Stimulated activated CD8-positive, alpha-beta memory T cell treated with anti-CD3 and anti-CD28 coated beads, Interleukin-15, amount 100 ng/mL, for 48 hours (primary cell): ENCODE data around the gene TTC33.
"Not testable (repeated sequence)": the region's sequence is repeated elsewhere in the genome, so short reads cannot be mapped to it uniquely, and the experiment has no call there.

ENCODE experiments used
- DNase-seq, 2 donors: peaks; one replicate each; pipeline ENCODE4 v3.0.0-alpha.2; 2020; ENCODE audit warnings: low read depth in 2 of 2

TTC33 gene

DNA sequence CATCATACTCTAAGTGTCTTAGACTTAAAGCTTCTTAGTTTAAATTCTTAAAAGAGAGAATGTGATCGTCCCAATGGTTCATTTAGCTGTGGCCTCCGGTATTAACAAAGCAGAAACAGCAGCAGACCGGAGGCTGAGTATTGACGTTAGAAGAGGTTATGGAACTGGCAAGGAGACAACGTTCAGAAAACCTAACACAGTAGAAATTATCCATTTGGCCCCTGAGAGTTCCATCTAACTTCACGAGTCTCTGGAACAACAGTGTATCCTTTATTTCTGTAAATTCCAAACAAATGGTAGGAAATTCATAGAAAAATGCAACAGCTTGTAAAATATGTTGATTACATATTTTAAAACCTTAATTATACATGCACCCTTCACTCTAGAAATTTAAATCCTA, 183.4 kb downstream of the TTC33 start:
- no peak for DNase-seq

GRCh38 chr5:40571729-40572128, 184.0 kb downstream of the TTC33 start:
- DNase-seq, result no peak

DNA sequence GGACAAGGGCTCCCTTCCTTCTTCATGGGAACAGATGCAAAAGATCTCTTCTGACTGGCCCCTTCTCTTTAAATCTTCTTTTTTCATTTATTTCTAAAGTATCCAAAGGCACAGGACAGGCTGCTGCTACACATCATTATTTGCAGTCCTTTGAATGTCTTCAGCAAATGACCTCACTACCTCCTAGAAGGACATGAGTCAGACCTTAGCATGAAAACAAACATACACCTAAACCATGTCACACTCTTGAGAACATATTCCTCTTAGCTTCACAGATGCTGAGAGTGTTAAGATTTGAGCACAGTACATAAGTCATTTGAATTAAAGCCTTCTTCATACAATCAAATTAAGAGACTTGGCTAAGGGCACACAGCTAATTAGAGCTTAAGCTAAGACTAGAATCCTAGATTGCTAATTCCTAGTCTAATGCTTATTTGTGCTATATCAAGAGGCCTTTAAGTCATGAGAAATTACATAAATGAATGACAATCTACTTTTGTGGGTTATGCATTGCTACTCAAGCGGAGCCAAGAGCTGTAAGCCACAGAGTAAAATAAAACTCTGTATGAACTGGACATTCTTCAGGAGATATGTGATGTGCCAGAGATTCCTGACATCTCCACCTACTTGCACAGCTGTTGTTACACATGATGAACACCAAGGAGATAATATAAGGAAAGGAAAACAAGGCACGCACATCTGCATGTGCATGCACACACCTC, 185.2 kb downstream of the TTC33 start:
- no peak for DNase-seq

- DNase-seq, result no peak
Observed at GRCh38 chr5:40569546-40570270, 186.1 kb downstream of the TTC33 start.

DNA sequence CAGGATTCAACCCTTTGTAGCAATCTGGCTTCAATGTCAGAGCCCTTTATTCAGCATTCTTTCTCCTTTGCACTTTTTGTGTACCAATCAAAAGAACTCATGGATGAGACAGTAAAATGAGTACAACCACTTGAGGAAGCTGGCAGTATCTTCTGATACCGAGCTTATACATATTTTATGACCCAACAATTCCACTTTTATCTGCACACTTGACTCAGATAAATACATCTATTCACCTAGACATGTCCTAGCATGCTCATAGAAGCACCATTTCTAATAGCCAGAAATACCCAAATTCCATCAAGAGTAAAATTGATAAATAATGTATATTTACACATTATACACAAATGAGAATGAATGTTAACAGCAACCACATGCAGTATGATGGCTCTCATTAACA, 187.2 kb downstream of the TTC33 start:
- DNase-seq, result no peak

DNA sequence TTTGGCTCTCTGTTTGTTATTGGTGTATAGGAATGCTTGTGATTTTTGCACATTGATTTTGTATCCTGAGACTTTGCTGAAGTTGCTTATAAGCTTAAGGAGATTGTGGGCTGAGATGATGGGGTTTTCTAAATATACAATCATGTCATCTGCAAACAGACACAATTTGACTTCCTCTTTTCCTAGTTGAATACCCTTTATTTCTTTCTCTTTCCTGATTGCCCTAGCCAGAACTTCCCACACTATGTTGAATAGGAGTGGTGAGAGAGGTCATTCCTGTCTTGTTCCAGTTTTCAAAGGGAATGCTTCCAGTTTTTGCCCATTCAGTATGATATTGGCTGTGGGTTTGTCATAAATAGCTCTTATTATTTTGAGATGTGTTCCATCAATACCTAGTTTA, 192.6 kb downstream of the TTC33 start:
- DNase-seq, result not testable (repeated sequence)

DNA sequence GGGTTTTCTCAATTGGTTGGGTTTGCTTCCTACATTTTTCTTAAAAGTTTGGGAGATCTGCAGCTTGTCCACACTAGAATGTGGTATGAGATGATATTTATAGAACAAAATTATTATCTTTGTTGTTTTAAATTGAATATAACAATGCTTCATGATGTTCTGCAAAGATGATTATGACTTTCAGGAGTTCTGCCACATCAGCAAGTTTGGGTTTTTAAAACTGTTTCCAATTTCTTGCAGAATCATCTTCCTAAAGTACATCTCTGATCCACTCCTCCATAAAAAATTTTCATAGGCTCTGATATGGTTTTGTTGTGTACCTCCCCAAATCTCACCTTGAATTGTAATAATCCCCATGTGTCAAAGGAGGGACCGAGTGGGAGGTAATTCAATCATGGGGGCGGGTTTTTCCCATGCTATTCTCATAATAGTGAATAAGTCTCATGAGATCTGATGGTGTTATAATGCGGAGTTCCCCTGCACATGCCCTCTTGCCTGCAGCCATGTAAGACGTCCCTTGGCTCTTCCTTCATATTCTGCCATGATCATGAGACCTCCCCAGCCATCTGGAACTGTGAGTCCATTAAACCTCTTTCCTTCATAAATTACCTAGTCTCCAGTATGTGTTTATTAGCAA, 195.2 kb downstream of the TTC33 start:
- DNase-seq, result no peak

GRCh38 chr5:40559306-40559705, 196.5 kb downstream of the TTC33 start:
- DNase-seq, result no peak

GRCh38 chr5:40557501-40557900, 198.3 kb downstream of the TTC33 start:
- DNase-seq, result no peak

DNA sequence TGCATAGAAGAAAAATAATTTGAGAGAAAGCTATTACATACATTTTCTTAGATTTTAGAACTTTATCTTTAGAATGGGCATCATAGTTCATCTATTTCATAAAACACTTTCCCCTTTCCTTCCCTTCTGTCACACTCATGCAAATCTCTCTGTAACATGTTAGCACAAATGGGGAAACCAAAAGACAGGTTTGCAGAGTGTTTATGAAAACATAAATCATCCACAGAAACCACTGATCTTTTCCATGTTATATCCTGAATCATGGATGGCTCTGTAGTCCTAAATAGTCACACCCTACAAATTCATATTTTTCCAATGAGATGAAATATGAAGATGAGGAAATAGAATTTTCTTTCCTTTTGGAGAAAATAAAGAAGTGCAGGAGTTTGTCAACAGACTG, 198.9 kb downstream of the TTC33 start:
- no peak for DNase-seq

GRCh38 chr5:40555886-40556285, 199.9 kb downstream of the TTC33 start:
- DNase-seq, result no peak

- DNase-seq, result no peak
Observed at GRCh38 chr5:40554813-40555212, 200.9 kb downstream of the TTC33 start.

DNA sequence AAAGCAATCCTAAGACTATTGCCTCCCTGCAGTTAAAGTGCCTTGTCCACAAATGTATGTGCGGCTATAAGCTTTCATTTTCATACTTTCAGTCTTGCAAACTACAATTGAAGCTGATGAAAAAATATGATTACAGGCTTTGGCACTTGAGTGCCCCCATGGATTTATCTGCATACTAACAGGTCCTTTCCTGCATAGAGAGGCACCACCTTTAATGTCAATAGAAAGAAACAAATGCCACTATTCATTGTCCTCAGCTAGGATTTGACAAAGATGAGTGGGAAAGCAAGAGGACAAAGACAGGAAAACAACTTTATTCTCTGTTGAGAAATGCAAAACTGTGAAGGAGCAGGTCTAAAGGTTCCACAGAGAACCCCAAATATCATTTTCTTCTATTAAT, 201.7 kb downstream of the TTC33 start:
- no peak for DNase-seq

DNA sequence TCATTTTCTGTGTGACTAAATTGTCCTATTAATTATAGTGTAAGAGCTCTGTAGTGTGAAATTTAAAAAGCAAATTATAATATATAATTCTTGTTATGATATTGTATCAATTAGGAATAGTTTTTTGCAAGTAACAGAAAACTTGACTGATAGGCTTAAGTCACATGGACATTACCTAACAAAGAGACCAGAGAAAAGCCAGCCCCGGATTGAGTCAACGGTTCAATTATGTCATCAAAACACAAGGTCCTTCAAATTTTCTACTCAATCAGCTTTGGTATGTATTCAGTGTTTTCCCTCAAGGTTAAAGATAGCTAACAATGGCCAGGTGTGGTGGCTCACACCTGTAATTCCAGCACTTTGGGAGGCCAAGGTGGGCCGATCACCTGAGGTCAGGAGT, 202.8 kb downstream of the TTC33 start:
- no peak for DNase-seq

- DNase-seq, result no peak
Observed at GRCh38 chr5:40551496-40552491, 204.0 kb downstream of the TTC33 start.

DNA sequence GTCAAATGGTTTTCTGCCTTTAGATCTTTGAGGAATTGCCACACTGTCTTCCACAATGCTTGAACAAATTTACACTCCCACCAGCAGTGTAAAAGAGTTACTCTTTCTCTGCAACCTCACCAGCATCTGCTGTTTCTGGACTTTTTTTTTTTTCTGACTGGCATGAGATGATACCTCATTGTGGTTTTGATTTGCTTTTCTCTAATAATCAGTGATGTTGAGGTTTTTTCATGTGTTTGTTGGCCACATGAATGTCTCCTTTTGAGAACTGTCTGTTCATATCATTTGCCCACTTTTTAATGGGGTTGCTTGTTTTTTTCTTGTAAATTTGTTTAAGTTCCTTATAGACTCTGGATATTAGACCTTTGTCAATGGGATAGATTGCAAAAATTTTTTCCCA, 205.3 kb downstream of the TTC33 start:
- DNase-seq, result no peak

- no peak for DNase-seq
Observed at GRCh38 chr5:40549616-40550015, 206.1 kb downstream of the TTC33 start.

- no peak for DNase-seq
Observed at GRCh38 chr5:40547994-40548575, 207.7 kb downstream of the TTC33 start.

DNA sequence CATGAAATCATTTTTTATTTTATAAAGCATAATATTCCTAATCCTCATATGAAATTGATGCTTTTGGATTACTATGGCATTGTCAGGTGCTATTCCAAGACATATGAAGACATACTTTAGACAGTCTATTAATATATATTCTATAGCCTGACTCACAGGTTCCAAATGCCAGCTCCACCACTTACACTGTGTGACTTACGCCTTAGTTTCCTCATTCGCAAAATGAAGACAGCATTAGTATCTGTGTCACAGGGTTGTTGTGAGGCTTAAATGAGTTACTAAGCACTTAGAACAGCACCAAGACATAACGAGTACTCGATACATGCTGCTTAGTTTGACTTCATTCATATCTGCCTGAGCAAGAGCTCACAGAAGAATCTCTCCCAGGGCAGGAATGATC, 208.2 kb downstream of the TTC33 start:
- DNase-seq, result no peak

- DNase-seq, result no peak
Observed at GRCh38 chr5:40540301-40540700, 215.5 kb downstream of the TTC33 start.

- no peak for DNase-seq
Observed at GRCh38 chr5:40524677-40525076, 231.1 kb downstream of the TTC33 start.
